Hepatocyte (in vitro differentiated cells): ENCODE data around the gene QSOX2.

Source experiments
- EZH2 ChIP-seq: fragments of 200-600 bp; sonication (generic); IDR thresholded peaks from 2 replicates; pipeline ENCODE4 v1.6.1; 2016; ENCODE audit warnings: antibody characterized with exemption, mild to moderate bottlenecking, borderline replicate concordance
- TF ChIP-seq, protein P1 (sequence below): fragments of 200-600 bp; sonication (generic); IDR thresholded peaks from 2 replicates; pipeline ENCODE4 v1.5.1; 2016; ENCODE audit warnings: antibody characterized with exemption, mild to moderate bottlenecking; ENCODE audit not compliant: poor library complexity

DNA sequence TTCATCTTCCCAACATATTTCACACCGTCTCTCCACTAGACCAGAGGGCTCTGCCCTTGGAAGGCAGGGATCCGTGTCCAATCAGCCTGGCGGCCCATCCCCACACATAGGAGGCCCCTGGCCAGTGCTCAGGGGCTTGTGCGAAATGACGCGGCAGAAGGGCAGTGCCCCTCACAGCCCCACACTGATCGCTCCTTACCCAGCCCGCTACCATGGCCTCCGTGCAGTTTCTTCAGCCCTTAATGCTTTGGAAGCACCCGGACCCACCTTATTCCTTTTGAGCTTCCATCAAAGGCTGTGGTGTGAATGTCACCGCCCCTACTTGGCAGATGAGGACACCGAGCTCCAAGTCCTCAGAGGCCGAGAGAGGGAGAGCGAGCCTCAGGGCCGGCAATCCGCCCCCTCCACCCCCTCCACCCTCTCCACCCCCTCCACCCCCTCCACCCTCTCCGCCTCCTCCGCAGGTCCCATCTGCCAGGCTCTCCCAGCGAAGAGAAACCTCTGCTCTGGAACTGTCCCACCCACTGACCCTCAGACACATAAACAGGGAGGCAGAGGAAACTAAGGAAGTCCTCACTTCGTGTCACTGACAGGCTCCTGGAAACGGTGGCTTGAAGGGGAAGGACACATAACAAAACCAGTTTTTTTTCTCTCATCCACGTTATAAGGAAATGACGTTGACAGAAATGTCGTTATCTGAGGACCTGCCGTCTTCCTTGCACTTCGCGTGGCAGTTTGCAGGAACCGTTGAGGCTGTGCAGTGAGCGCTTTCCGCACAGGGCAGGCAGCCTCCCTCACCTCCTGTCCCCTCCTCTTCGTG, 13.9 kb downstream of the QSOX2 start:
- TF ChIP-seq, protein P1, sequence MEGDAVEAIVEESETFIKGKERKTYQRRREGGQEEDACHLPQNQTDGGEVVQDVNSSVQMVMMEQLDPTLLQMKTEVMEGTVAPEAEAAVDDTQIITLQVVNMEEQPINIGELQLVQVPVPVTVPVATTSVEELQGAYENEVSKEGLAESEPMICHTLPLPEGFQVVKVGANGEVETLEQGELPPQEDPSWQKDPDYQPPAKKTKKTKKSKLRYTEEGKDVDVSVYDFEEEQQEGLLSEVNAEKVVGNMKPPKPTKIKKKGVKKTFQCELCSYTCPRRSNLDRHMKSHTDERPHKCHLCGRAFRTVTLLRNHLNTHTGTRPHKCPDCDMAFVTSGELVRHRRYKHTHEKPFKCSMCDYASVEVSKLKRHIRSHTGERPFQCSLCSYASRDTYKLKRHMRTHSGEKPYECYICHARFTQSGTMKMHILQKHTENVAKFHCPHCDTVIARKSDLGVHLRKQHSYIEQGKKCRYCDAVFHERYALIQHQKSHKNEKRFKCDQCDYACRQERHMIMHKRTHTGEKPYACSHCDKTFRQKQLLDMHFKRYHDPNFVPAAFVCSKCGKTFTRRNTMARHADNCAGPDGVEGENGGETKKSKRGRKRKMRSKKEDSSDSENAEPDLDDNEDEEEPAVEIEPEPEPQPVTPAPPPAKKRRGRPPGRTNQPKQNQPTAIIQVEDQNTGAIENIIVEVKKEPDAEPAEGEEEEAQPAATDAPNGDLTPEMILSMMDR = no peak
- no peak for TF ChIP-seq EZH2
